CD14-positive monocyte (primary cell): ENCODE data around the gene PTPRD. TPM values are rescaled to one million over a fixed set of nuclear protein-coding genes. Genes with fewer than 3 reads are reported as not detected.

Source experiments
- DNase-seq, 3 donors: peaks; one replicate each; pipeline ENCODE4 v3.0.0-alpha.2; 2011 to 2022
- H2AFZ ChIP-seq: 2 replicates; pipeline ENCODE4 v1.6.0; 2012; ENCODE audit warnings: mild to moderate bottlenecking, low read depth, low read length, inconsistent platforms; ENCODE audit not compliant: insufficient read depth, poor library complexity, severe bottlenecking
- H3K27ac ChIP-seq, 2 donors: 1 replicate in 1 of 2; 2 replicates in 1 of 2; pipeline ENCODE4 v1.5.1; 2012 to 2013; ENCODE audit warnings: low read length in 2 of 2, control low read depth in 1 of 2, inconsistent platforms in 1 of 2, low read depth in 1 of 2, mild to moderate bottlenecking in 1 of 2
- H3K27me3 ChIP-seq, 2 donors: one replicate each; pipeline versions ENCODE4 v1.6.0 to v1.6.1; 2011 to 2013; ENCODE audit warnings: low read length in 2 of 2; ENCODE audit not compliant: control insufficient read depth in 2 of 2, insufficient read depth in 2 of 2
- H3K36me3 ChIP-seq, 2 donors: replicated peaks in 1 of 2; 1 replicate in 1 of 2; 2 replicates in 1 of 2; pipeline versions ENCODE4 v1.5.1 to v1.6.1; 2012 to 2013; ENCODE audit warnings: low read length in 2 of 2, control low read depth in 1 of 2, inconsistent platforms in 1 of 2, mild to moderate bottlenecking in 1 of 2; ENCODE audit not compliant: insufficient read depth in 2 of 2, control insufficient read depth in 1 of 2
- H3K4me1 ChIP-seq, 2 donors: 1 replicate in 1 of 2; 2 replicates in 1 of 2; pipeline versions ENCODE4 v1.5.1 to v1.6.1; 2012 to 2013; ENCODE audit warnings: low read length in 2 of 2, control low read depth in 1 of 2, inconsistent platforms in 1 of 2, mild to moderate bottlenecking in 1 of 2, moderate library complexity in 1 of 2; ENCODE audit not compliant: insufficient read depth in 2 of 2, control insufficient read depth in 1 of 2
- H3K4me2 ChIP-seq: replicated peaks from 2 replicates; pipeline ENCODE3; 2012; ENCODE audit warnings: low read length, moderate library complexity, mild to moderate bottlenecking; ENCODE audit not compliant: poor library complexity, severe bottlenecking; ENCODE audit errors: extremely low read depth
- H3K4me3 ChIP-seq, 3 experiments: fragments of 200-600 bp in 1 of 3; sonication (generic) in 1 of 3; replicated peaks in 1 of 3; 1 replicate in 2 of 3; 2 replicates in 1 of 3; pipeline ENCODE4 v1.5.1; 2011 to 2013; ENCODE audit warnings: low read length in 3 of 3, mild to moderate bottlenecking in 3 of 3, control low read depth in 2 of 3, low read depth in 2 of 3, inconsistent platforms in 1 of 3, moderate library complexity in 1 of 3
- H3K79me2 ChIP-seq: 2 replicates; pipeline ENCODE4 v1.6.0; 2012; ENCODE audit warnings: mild to moderate bottlenecking, control low read depth, inconsistent platforms, low read length, moderate library complexity; ENCODE audit not compliant: insufficient read depth
- H3K9ac ChIP-seq: 2 replicates; pipeline ENCODE4 v1.6.0; 2017; ENCODE audit warnings: low read length, mild to moderate bottlenecking; ENCODE audit not compliant: insufficient read depth, poor library complexity, severe bottlenecking
- H3K9me3 ChIP-seq, 2 donors: replicated peaks in 1 of 2; 1 replicate in 1 of 2; 2 replicates in 1 of 2; pipeline versions ENCODE4 v1.5.1 to v1.6.1; 2012 to 2013; ENCODE audit warnings: low read length in 2 of 2, control low read depth in 1 of 2; ENCODE audit not compliant: control insufficient read depth in 1 of 2, insufficient read depth in 1 of 2
- H4K20me1 ChIP-seq: 2 replicates; pipeline ENCODE4 v1.6.0; 2012; ENCODE audit warnings: mild to moderate bottlenecking, low read length, control low read depth, moderate library complexity; ENCODE audit not compliant: insufficient read depth
- H3K27ac Mint-ChIP-seq, 7 donors: one replicate each; pipeline ENCODE4 v1.8.0; 2020; ENCODE audit warnings: mild to moderate bottlenecking in 7 of 7, mixed read lengths in 7 of 7, moderate library complexity in 6 of 7, inconsistent platforms in 2 of 7
- H3K27me3 Mint-ChIP-seq, 3 donors: one replicate each; pipeline ENCODE4 v1.8.0; 2021 to 2022; ENCODE audit warnings: low read depth in 3 of 3, mild to moderate bottlenecking in 3 of 3, mixed read lengths in 3 of 3, moderate library complexity in 3 of 3, inconsistent platforms in 1 of 3
- H3K36me3 Mint-ChIP-seq, 2 donors: one replicate each; pipeline ENCODE4 v1.8.0; 2020; ENCODE audit warnings: mixed read lengths in 2 of 2, inconsistent platforms in 1 of 2, mild to moderate bottlenecking in 1 of 2
- H3K4me1 Mint-ChIP-seq: one replicate; pipeline ENCODE4 v1.8.0; 2020; ENCODE audit warnings: mild to moderate bottlenecking, mixed read lengths
- H3K4me3 Mint-ChIP-seq, 2 donors: one replicate each; pipeline ENCODE4 v1.8.0; 2020; ENCODE audit warnings: mild to moderate bottlenecking in 2 of 2, mixed read lengths in 2 of 2, moderate library complexity in 1 of 2
- H3K9me3 Mint-ChIP-seq, 7 donors: one replicate each; pipeline ENCODE4 v1.8.0; 2020 to 2022; ENCODE audit warnings: mixed read lengths in 7 of 7, mild to moderate bottlenecking in 6 of 7, moderate library complexity in 6 of 7, inconsistent platforms in 2 of 7
- CTCF ChIP-seq: fragments of 200-600 bp; IDR thresholded peaks from one replicate; pipeline ENCODE4 v1.8.0; 2022; ENCODE audit warnings: antibody characterized with exemption, mild to moderate bottlenecking
- WGBS: methylation state at CpG from one replicate; pipeline ENCODE4 v1.1.5; 2013; ENCODE audit warnings: missing lambda C conversion rate; ENCODE audit not compliant: insufficient coverage; 5-methylcytosine and 5-hydroxymethylcytosine counted together
- intact Hi-C, 2 donors: fragments of 100-400 bp; cut with micrococcal nuclease; formaldehyde crosslinking; loops; one replicate each; pipeline versions ENCODE4 v1.15.0 to v1.15.1; 2023
- polyA plus RNA-seq, 3 donors: library from polyadenylated mRNA; depleted of rRNA in 1 of 3; unstranded in 2 of 3; stranded (reverse) in 1 of 3; fragments of 300-500 nt in 2 of 3; fragments of >200 nt in 1 of 3; fragmentation: Illumina TruSeq in 2 of 3; gene quantifications; 1 replicate in 2 of 3; 2 replicates in 1 of 3; pipeline ENCODE4 v1.2.3, GENCODE V29; 2012 to 2021

PTPRD gene
- polyA plus RNA-seq, 3 donors: not detected

- Histone ChIP-seq H3K9me3 (no peaks in the 10 kb centered on the region), H3K4me3 (no peak overlapping the region), H3K4me1 (peaks cover 9 to 10% of the 10 kb centered on the region in 2 donors), H3K9ac (no peak overlapping the region), H3K36me3 (no peaks in the 10 kb centered on the region), H3K4me2 (no peak overlapping the region), H3K27ac (no peak overlapping the region), H4K20me1 (no peaks in the 10 kb centered on the region), H3K27me3 (no peaks in the 10 kb centered on the region), H3K79me2 (no peaks in the 10 kb centered on the region), H2AFZ (no peak overlapping the region)
- H3K9me3 Mint-ChIP-seq: peaks cover 0 to 2% (median 0%) of the 10 kb centered on the region in 7 donors
- peaks cover 15% of the 10 kb centered on the region for H3K4me1 Mint-ChIP-seq
- TF ChIP-seq CTCF: no peak
- DNase-seq: no peak
- H3K27me3 Mint-ChIP-seq: peaks cover 0 to 2% (median 0%) of the 10 kb centered on the region in 3 donors
- no peak overlapping the region for H3K4me3 Mint-ChIP-seq
- intact Hi-C loops: no loop called here
- H3K27ac Mint-ChIP-seq: no peak overlapping the region
- no peaks in the 10 kb centered on the region for H3K36me3 Mint-ChIP-seq
These were observed 609.8 kb downstream of the PTPRD start for GRCh38 chr9:10003047-10003446.

- no peak overlapping the region for H2AFZ ChIP-seq
- no peak overlapping the region for H3K4me3 ChIP-seq
- no peak for DNase-seq
- no peaks in the 10 kb centered on the region for H3K79me2 ChIP-seq
- no peak for TF ChIP-seq CTCF
- intact Hi-C loops: no loop called here
- Mint-ChIP-seq H3K9me3 (peaks cover 0 to 2% (median 0%) of the 10 kb centered on the region in 7 donors), H3K27me3 (peaks cover 0 to 2% (median 0%) of the 10 kb centered on the region in 3 donors), H3K27ac (no peak overlapping the region), H3K4me3 (no peak overlapping the region), H3K4me1 (peaks cover 20% of the 10 kb centered on the region), H3K36me3 (no peaks in the 10 kb centered on the region)
- no peak overlapping the region for H3K4me2 ChIP-seq
- peaks cover 9 to 14% of the 10 kb centered on the region in 2 donors for H3K4me1 ChIP-seq
- H3K27ac ChIP-seq: no peak overlapping the region
- no peaks in the 10 kb centered on the region for H3K27me3 ChIP-seq
- no peaks in the 10 kb centered on the region for H4K20me1 ChIP-seq
- no peaks in the 10 kb centered on the region for H3K9me3 ChIP-seq
- H3K9ac ChIP-seq: no peak overlapping the region
- H3K36me3 ChIP-seq: no peaks in the 10 kb centered on the region
- 100% methylated on average over 6 of the region's 9 CpGs for WGBS
These were observed 612.1 kb downstream of the PTPRD start for GRCh38 chr9:10000669-10001068.
